NT2/D1 (cell line): ENCODE results near the gene ZBTB8OS.
"Not testable (repeated sequence)": the region's sequence is repeated elsewhere in the genome, so short reads cannot be mapped to it uniquely, and the experiment has no call there.

Source experiments
- DNase-seq: peaks from one replicate; pipeline ENCODE4 v3.0.0-alpha.2; 2011; ENCODE audit warnings: low read depth, low spot score
- H3K27me3 ChIP-seq: 2 replicates; pipeline ENCODE4 v1.6.0; 2011; ENCODE audit warnings: mild to moderate bottlenecking; ENCODE audit not compliant: insufficient read length, insufficient read depth
- H3K36me3 ChIP-seq: 2 replicates; pipeline ENCODE4 v1.6.1; 2011; ENCODE audit warnings: mild to moderate bottlenecking, low read length, mixed read lengths; ENCODE audit not compliant: insufficient read depth, insufficient read length
- H3K4me1 ChIP-seq: 2 replicates; pipeline ENCODE4 v1.5.1; 2011; ENCODE audit not compliant: insufficient read depth, insufficient read length
- H3K4me3 ChIP-seq: 2 replicates; pipeline ENCODE4 v1.5.1; 2011; ENCODE audit warnings: low read depth; ENCODE audit not compliant: insufficient read length
- H3K9ac ChIP-seq: 2 replicates; pipeline ENCODE4 v1.6.0; 2011; ENCODE audit warnings: low read depth; ENCODE audit not compliant: insufficient read length
- H3K9me3 ChIP-seq: 2 replicates; pipeline ENCODE4 v1.5.1; 2011; ENCODE audit warnings: mild to moderate bottlenecking, low read length; ENCODE audit not compliant: insufficient read depth
- SUZ12 ChIP-seq: IDR thresholded peaks from 2 replicates; pipeline ENCODE4 v1.6.1; 2011; ENCODE audit not compliant: insufficient read length, insufficient read depth; ENCODE audit errors: extremely low read depth
- YY1 ChIP-seq: IDR thresholded peaks from 2 replicates; pipeline ENCODE4 v1.6.1; 2011; ENCODE audit not compliant: insufficient read length, insufficient read depth
- ZNF274 ChIP-seq: IDR thresholded peaks from 2 replicates; pipeline ENCODE4 v1.6.1; 2011; ENCODE audit warnings: mild to moderate bottlenecking, low read depth, low read length

Gene ZBTB8OS

GRCh38 chr1:32632829-32633228 is 17.5 kb downstream of the ZBTB8OS start:
- no peaks in the 10 kb centered on the region for H3K27me3 ChIP-seq
- DNase-seq, result no peak
- TF ChIP-seq ZNF274 (no peak), SUZ12 (no peak), YY1 (no peak)
- no peaks in the 10 kb centered on the region for H3K9me3 ChIP-seq
- peaks cover 4% of the 10 kb centered on the region for H3K4me1 ChIP-seq
- no peak overlapping the region for H3K4me3 ChIP-seq
- H3K36me3 ChIP-seq, result peaks cover 72% of the 10 kb centered on the region
- H3K9ac ChIP-seq, result no peak overlapping the region

- H3K36me3 ChIP-seq, result peaks cover 81% of the 10 kb centered on the region
- not testable (repeated sequence) for H3K9me3 ChIP-seq, H3K27me3 ChIP-seq, H3K4me1 ChIP-seq, H3K9ac ChIP-seq, H3K4me3 ChIP-seq, DNase-seq
Observed at GRCh38 chr1:32630173-32630572, 20.2 kb downstream of the ZBTB8OS start.

GRCh38 chr1:32627596-32628162 is 22.7 kb downstream of the ZBTB8OS start:
- H3K9ac ChIP-seq, result no peak overlapping the region
- no peak overlapping the region for H3K4me3 ChIP-seq

GRCh38 chr1:32626176-32626575 is 24.2 kb downstream of the ZBTB8OS start:
- H3K4me3 ChIP-seq, result no peak overlapping the region
- DNase-seq, result no peak
- H3K27me3 ChIP-seq, result no peaks in the 10 kb centered on the region
- no peaks in the 10 kb centered on the region for H3K9me3 ChIP-seq
- no peaks in the 10 kb centered on the region for H3K4me1 ChIP-seq
- no peak overlapping the region for H3K9ac ChIP-seq
- peaks cover 80% of the 10 kb centered on the region for H3K36me3 ChIP-seq
- no peak for TF ChIP-seq SUZ12
- TF ChIP-seq ZNF274, result no peak
- no peak for TF ChIP-seq YY1

More at GRCh38 chr1:32627596-32628162, 22.7 kb downstream of the ZBTB8OS start:
- Histone ChIP-seq H3K27me3 (no peaks in the 10 kb centered on the region), H3K4me1 (no peaks in the 10 kb centered on the region), H3K9me3 (no peaks in the 10 kb centered on the region), H3K36me3 (peaks cover 80% of the 10 kb centered on the region)
- TF ChIP-seq YY1 (no peak), SUZ12 (no peak), ZNF274 (no peak)
- DNase-seq, result no peak

GRCh38 chr1:32623775-32624174 is 26.6 kb downstream of the ZBTB8OS start:
- DNase-seq, result no peak
- no peak for TF ChIP-seq YY1
- no peak for TF ChIP-seq ZNF274
- no peak for TF ChIP-seq SUZ12
- Histone ChIP-seq H3K9me3 (peaks cover 11% of the 10 kb centered on the region; the same call in 1 of the 2 replicates), H3K36me3 (peaks cover 79% of the 10 kb centered on the region), H3K27me3 (no peaks in the 10 kb centered on the region), H3K4me3 (no peak overlapping the region), H3K9ac (no peak overlapping the region), H3K4me1 (no peaks in the 10 kb centered on the region)

GRCh38 chr1:32622806-32623681 is 27.3 kb downstream of the ZBTB8OS start:
- H3K4me1 ChIP-seq, result no peaks in the 10 kb centered on the region

GRCh38 chr1:32622205-32622604 is 28.1 kb downstream of the ZBTB8OS start:
- no peak overlapping the region for H3K4me3 ChIP-seq
- H3K4me1 ChIP-seq, result no peaks in the 10 kb centered on the region
- no peak overlapping the region for H3K9ac ChIP-seq
- no peaks in the 10 kb centered on the region for H3K27me3 ChIP-seq
- peaks cover 13% of the 10 kb centered on the region; the same call in 1 of the 2 replicates for H3K9me3 ChIP-seq
- no peak for DNase-seq
- TF ChIP-seq SUZ12, result no peak
- TF ChIP-seq YY1, result no peak
- TF ChIP-seq ZNF274, result no peak
- peaks cover 77% of the 10 kb centered on the region for H3K36me3 ChIP-seq

More at GRCh38 chr1:32622806-32623681, 27.3 kb downstream of the ZBTB8OS start:
- H3K9ac ChIP-seq, result no peak overlapping the region
- no peak for TF ChIP-seq SUZ12
- no peak for TF ChIP-seq ZNF274
- TF ChIP-seq YY1, result no peak
- no peak overlapping the region for H3K4me3 ChIP-seq
- peaks cover 79% of the 10 kb centered on the region for H3K36me3 ChIP-seq
- H3K9me3 ChIP-seq, result peaks cover 13% of the 10 kb centered on the region; the same call in 1 of the 2 replicates
- no peak for DNase-seq
- H3K27me3 ChIP-seq, result no peaks in the 10 kb centered on the region
